ENCODE results near the gene TFAP2A. TPM values are rescaled to one million over a fixed set of nuclear protein-coding genes. Genes with fewer than 3 reads are reported as not detected.
A peak's percentile ranks its signal among the peaks of the same experiment; 100 is the strongest.

Gene TFAP2A
- total RNA-seq, 2 donors from 2014 or later: 0.14 TPM; not detected in 1

- H3K36me3 Mint-ChIP-seq: peaks cover 21 to 38% of the 10 kb centered on the region in 2 donors
- peaks cover 17 to 21% of the 10 kb centered on the region in 2 donors for H3K9me3 Mint-ChIP-seq
- DNase-seq (ENCODE audit: low spot score in 2 of 2) (no peak), ATAC-seq (no peak)
- H3K27ac Mint-ChIP-seq: no peak overlapping the region
Observed at GRCh38 chr6:10397756-10398445, 17.0 kb downstream of the TFAP2A start.

- Mint-ChIP-seq H3K27ac (no peak overlapping the region), H3K9me3 (peaks cover 13 to 23% of the 10 kb centered on the region in 2 donors), H3K36me3 (peaks cover 28 to 48% of the 10 kb centered on the region in 2 donors)
- ATAC-seq (no peak), DNase-seq (ENCODE audit: low spot score in 2 of 2) (no peak)
Observed at GRCh38 chr6:10396785-10397184, 18.1 kb downstream of the TFAP2A start.

GRCh38 chr6:10395704-10396546 is 18.9 kb downstream of the TFAP2A start:
- DNase-seq (ENCODE audit: low spot score in 2 of 2) (no peak), ATAC-seq (no peak)
- Mint-ChIP-seq H3K27ac (no peak overlapping the region), H3K9me3 (peaks cover 11 to 18% of the 10 kb centered on the region in 2 donors), H3K36me3 (peaks cover 29 to 51% of the 10 kb centered on the region in 2 donors)

GRCh38 chr6:10395171-10395703 is 19.6 kb downstream of the TFAP2A start:
- no peak for ATAC-seq
- peaks cover 29 to 50% of the 10 kb centered on the region in 2 donors for H3K36me3 Mint-ChIP-seq
- H3K9me3 Mint-ChIP-seq: peaks cover 6 to 14% of the 10 kb centered on the region in 2 donors

GRCh38 chr6:10393544-10394225 is 21.2 kb downstream of the TFAP2A start:
- no peak for DNase-seq (ENCODE audit: low spot score in 2 of 2)
- peaks cover 37 to 52% of the 10 kb centered on the region in 2 donors for H3K36me3 Mint-ChIP-seq
- H3K27ac Mint-ChIP-seq: no peak overlapping the region
- no peak for ATAC-seq
- peaks cover 7 to 16% of the 10 kb centered on the region in 2 donors for H3K9me3 Mint-ChIP-seq

More at GRCh38 chr6:10395171-10395703, 19.6 kb downstream of the TFAP2A start:
- DNase-seq (ENCODE audit: low spot score in 2 of 2): no peak
- no peak overlapping the region for H3K27ac Mint-ChIP-seq

GRCh38 chr6:10391799-10392198 is 23.1 kb downstream of the TFAP2A start:
- DNase-seq (ENCODE audit: low spot score in 2 of 2) (no peak), ATAC-seq (no peak)
- H3K36me3 Mint-ChIP-seq: peaks cover 31 to 46% of the 10 kb centered on the region in 2 donors
- peaks cover 6 to 12% of the 10 kb centered on the region in 2 donors for H3K9me3 Mint-ChIP-seq
- H3K27ac Mint-ChIP-seq: no peak overlapping the region

- ATAC-seq (no peak), DNase-seq (ENCODE audit: low spot score in 2 of 2) (no peak)
- H3K27ac Mint-ChIP-seq: no peak overlapping the region
- H3K9me3 Mint-ChIP-seq: peaks cover 6 to 12% of the 10 kb centered on the region in 2 donors
- peaks cover 29 to 49% of the 10 kb centered on the region in 2 donors for H3K36me3 Mint-ChIP-seq
Observed at GRCh38 chr6:10391299-10391630, 23.6 kb downstream of the TFAP2A start.

- Mint-ChIP-seq H3K27ac (peak overlapping the region in 1 of 2 donors; percentile 91), H3K36me3 (peaks cover 33 to 50% of the 10 kb centered on the region in 2 donors), H3K9me3 (peaks cover 6 to 12% of the 10 kb centered on the region in 2 donors)
- DNase-seq (ENCODE audit: low spot score in 2 of 2): no peak
- no peak for ATAC-seq
Observed at GRCh38 chr6:10390495-10391298, 24.2 kb downstream of the TFAP2A start.

GRCh38 chr6:10389739-10390494 is 25.0 kb downstream of the TFAP2A start:
- H3K27ac Mint-ChIP-seq: peak overlapping the region in 1 of 2 donors; percentile 91
- ATAC-seq (no peak), DNase-seq (ENCODE audit: low spot score in 2 of 2) (no peak)

GRCh38 chr6:10386756-10387654 is 27.9 kb downstream of the TFAP2A start:
- DNase-seq (ENCODE audit: low spot score in 2 of 2) (no peak), ATAC-seq (no peak)
- H3K27ac Mint-ChIP-seq: no peak overlapping the region
- peaks cover 50 to 62% of the 10 kb centered on the region in 2 donors for H3K36me3 Mint-ChIP-seq
- peaks cover 10 to 18% of the 10 kb centered on the region in 2 donors for H3K9me3 Mint-ChIP-seq

More at GRCh38 chr6:10389739-10390494, 25.0 kb downstream of the TFAP2A start:
- Mint-ChIP-seq H3K9me3 (peaks cover 6 to 12% of the 10 kb centered on the region in 2 donors), H3K36me3 (peaks cover 39 to 55% of the 10 kb centered on the region in 2 donors)

- no peak for DNase-seq (ENCODE audit: low spot score in 2 of 2)
- Mint-ChIP-seq H3K9me3 (peaks cover 10 to 18% of the 10 kb centered on the region in 2 donors), H3K27ac (no peak overlapping the region), H3K36me3 (peaks cover 45 to 59% of the 10 kb centered on the region in 2 donors)
- ATAC-seq: no peak
Observed at GRCh38 chr6:10386220-10386619, 28.7 kb downstream of the TFAP2A start.

GRCh38 chr6:10385524-10386132 is 29.2 kb downstream of the TFAP2A start:
- no peak for DNase-seq (ENCODE audit: low spot score in 2 of 2)
- ATAC-seq: no peak
- peaks cover 10 to 22% of the 10 kb centered on the region in 2 donors for H3K9me3 Mint-ChIP-seq
- no peak overlapping the region for H3K27ac Mint-ChIP-seq
- H3K36me3 Mint-ChIP-seq: peaks cover 50 to 64% of the 10 kb centered on the region in 2 donors

- H3K36me3 Mint-ChIP-seq: peaks cover 44 to 57% of the 10 kb centered on the region in 2 donors
- peak overlapping the region in 1 of 2 donors; percentile 22 for H3K27ac Mint-ChIP-seq
- DNase-seq (ENCODE audit: low spot score in 2 of 2): no peak
- no peak for ATAC-seq
- H3K9me3 Mint-ChIP-seq: peaks cover 7 to 20% of the 10 kb centered on the region in 2 donors
Observed at GRCh38 chr6:10384610-10385523, 30.0 kb downstream of the TFAP2A start.
